GM21717 (cell line): Measurements from ENCODE around the gene MAVS.
"Not testable (repeated sequence)": the region's sequence is repeated elsewhere in the genome, so short reads cannot be mapped to it uniquely, and the experiment has no call there.

Experiments used
- ATAC-seq: cut with Tn5 transposase; IDR thresholded peaks from one replicate; pipeline ENCODE4 v1.9.1; 2021; ENCODE audit warnings: mild to moderate bottlenecking, moderate library complexity; ENCODE audit not compliant: unreplicated experiment

MAVS gene

GRCh38 chr20:3814928-3815495, 31.6 kb upstream of the MAVS start:
- ATAC-seq: no peak

DNA sequence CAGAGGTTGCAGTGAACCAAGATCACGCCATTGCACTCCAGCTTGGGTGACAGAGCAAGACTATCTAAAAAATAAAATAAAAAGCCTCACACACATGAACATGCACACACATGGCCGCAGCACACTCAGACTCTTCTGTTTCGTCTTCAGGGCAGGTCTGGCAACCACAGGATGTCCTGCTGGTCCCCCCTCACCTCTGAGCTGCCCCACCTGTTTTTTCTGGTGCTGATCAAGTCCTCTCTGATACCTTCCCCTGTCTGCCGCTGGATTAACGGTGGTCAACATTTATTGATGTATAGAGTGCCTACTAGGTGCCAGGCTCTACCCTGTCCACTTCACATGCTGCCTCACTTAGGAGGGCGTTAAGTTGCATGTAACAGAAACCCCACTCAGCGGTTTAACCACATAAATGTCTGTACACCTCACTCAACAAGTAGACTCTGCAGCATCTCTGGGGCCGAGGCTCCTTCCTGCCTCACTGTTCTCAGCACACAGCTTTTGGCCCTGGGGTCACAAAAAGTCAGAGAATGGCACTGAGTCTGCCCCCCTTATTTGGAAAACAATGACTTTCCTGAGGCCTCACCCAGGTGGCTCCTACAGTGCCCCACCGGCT, 30.8 kb upstream of the MAVS start:
- no peak for ATAC-seq

GRCh38 chr20:3818155-3819151, 28.2 kb upstream of the MAVS start:
- no peak for ATAC-seq

DNA sequence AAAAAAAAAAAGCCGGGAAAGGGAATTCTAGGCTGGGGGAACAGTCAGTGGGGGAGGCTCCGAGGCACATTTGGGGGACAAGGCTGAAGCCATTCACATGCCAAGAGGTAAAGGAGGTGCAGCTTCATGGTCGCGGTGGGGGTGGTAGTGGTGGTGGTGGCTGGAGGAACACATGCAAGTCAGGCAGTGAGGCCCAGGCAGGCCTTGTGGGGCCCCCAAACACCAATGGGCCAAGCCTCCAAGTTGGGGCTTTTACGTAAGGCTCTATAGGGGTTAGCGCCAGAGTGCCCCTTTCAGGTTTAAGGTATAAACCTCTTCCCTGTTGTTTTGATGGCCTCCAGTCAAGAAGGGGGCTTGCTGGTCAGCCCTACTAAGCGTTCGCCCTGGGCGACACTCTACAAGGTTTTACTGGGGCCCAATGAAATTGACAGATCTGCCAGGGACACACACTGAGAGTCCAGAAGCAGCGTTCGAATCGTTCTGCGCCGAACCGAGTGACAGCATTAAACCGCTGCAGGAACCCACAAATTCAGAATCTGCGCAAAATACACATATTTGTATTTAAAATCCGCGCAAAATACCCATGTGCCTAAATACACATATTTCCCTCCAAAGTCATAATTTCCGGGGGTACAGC, 27.1 kb upstream of the MAVS start:
- ATAC-seq: no peak

DNA sequence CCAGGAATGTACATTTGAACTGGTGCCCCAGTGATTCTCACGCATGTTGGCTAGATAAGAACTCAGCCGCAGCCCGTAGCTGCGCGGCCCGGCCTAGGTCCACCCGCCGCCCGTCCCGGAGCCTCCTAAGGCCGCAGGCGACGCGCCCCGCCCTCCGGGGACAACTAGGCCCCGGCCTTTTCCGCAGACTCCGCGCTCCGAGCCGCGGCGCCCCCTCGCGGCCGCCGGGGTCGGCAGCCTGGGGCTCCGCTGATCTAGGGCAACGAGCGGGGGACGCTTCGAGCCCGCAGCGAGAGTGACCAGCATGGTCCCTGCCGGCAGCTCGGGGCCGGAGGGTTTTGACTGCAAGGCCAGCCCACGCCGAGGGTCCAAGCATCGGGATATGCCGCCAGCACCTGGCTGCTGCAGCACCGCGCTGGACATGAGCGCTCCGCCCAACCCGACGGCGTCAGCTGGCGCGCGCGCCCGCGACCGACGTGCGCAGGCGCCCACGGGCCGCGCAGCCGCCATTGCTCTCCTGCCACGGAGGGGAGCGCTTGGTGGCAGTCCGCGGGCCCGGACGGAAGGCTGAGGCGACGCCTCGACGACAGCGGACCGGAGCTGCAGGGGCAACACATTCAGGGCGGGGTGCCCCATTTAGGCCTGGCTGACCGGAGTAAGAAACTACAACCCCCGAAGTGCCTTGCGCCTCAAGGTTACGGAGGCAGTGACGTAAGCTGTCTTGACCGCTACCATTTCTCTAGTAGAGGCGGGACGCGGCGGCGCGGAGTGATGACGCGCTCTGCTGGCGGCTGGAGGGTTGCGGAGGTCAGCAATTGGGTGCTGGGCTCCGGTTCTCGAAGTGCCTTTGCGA, 26.4 kb upstream of the MAVS start, which contains the start of gene AP5S1:
AP5S1 (plus strand) TSS at position 500 of the 853 bp plus-strand sequence. CDS start 1,571 bp downstream, outside the sequence.
- peak; percentile 67 for ATAC-seq

GRCh38 chr20:3820901-3821727, 25.5 kb upstream of the MAVS start:
- no peak for ATAC-seq

DNA sequence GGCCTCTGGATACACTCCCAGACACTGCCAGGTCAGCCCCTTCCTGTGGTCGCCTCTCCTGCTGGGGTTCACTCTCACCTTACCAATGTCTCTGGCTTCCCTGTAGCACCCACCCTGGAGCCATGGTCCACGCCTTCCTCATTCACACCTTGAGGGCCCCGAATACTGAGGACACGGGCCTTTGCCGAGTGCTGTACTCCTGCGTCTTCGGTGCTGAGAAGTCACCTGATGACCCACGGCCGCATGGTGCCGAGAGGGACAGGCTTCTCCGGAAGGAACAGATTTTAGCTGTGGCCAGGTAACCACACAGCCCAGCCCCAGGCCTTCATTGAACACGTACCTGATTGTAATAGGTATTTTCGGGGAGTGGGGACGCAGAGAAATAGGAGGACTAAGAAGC, 24.6 kb upstream of the MAVS start:
- ATAC-seq: no peak

GRCh38 chr20:3823881-3824280, 22.8 kb upstream of the MAVS start:
- no peak for ATAC-seq

DNA sequence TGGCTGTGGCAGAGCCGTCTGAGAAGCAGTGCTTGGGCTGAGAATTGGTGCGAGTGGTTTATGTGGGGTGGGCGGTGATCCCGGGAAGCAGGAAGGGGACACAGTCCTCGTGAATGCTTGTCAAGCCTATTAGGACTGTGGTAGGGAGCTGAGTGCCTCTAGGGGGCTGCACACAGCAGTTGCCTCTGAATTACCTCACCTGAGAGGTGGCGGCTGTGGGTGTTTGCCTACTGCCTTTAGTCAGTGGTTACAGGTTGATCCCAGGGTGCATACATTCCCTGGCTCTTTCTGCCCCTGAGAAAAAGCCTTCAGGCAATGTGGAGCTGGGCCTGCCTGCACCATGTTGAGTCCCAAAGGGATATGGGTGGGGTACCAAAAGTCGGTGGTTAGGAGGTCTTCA, 21.1 kb upstream of the MAVS start:
- ATAC-seq: no peak

DNA sequence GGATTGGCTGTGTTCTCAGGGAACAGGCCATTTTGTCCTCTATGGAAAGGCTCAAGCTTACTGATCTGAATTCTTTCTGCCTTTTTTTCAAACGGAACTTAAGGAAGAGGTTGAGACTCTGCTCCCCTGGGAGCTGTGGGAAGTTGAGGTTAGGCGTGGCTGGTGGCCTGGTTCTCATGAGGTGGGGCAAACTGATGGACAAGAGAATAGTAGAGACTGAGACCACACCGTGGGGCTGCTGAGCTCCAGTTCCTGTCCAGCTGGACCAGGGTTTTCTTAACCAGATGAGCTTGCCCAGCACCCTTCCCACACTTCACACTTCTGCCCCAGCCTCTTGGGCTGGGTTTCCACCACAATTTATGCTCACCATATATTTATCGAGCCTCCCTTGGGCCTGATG, 20.2 kb upstream of the MAVS start:
- no peak for ATAC-seq

DNA sequence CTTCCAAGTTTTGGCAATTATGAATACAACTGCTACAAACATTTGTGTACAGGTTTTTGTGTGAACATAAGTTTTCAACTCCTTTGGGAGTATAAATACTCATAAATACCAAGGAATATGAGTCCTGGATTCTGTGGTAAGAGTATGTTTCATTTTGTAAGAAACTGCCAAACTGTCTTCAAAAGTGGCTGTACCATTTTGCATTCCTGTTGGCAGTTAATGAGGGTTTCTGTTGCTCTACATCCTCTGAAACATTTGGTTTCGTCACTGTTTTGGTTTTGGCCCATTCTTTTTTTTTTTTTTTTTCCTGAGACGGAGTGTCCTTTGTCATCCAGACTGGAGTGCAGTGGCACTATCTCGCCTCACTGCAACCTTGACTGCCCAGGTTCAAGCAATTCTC, 17.8 kb upstream of the MAVS start:
- ATAC-seq: no peak

DNA sequence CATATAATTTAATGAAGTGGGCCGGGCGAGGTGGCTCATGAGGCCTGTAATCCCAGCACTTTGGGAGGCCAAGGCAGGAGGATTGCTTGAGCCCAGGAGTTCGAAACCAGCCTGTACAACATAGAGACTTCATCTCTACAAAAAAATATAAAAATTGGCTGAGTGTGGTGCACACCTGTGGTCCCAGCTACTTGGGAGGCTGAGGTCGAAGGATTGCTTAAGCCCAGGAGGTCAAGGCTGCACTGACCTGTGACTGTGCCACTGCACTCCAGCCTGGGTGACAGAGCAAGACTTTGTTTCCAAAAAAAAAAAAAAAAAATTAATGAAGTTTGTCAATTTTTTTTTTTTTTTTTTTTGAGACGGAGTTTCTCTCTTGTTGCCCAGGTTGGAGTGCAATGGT, 16.7 kb upstream of the MAVS start:
- ATAC-seq: not testable (repeated sequence)

DNA sequence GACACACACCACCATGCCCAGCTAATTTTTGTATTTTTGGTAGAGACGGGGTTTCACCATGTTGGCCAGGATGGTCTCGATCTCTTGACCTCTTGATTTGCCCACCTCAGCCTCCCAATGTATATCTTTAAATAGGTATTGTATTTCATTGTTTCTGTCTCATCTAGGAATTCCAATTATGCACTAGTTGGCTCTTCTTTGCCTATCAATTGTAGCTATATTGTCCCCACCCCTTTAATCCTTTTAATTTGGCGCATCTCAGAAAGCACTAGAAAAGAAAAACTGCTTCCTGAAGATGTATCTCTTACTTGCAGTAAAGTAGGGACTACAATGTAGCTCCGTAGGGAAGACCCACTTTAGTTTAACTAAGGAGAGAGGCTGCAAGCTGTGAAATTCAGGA, 10.5 kb upstream of the MAVS start:
- no peak for ATAC-seq

DNA sequence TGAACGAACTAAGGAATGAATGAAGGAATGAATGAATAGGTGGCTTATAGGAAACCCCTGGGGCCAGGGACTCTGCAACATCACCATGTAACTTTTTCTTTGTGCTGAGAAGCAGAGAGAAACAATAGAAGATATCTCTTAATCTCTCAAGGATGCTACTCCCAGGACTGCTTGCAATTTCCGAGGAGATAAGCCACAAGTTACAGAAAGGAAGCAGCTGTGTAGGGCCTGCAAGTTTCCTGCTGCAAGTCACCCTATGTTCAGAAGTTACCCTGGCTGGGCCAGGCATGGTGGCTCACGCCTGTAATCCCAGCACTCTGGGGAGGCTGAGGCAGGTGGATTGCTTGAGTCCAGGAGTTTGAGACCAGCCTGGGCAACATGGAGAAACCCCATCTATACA, 7.3 kb upstream of the MAVS start:
- ATAC-seq: no peak

DNA sequence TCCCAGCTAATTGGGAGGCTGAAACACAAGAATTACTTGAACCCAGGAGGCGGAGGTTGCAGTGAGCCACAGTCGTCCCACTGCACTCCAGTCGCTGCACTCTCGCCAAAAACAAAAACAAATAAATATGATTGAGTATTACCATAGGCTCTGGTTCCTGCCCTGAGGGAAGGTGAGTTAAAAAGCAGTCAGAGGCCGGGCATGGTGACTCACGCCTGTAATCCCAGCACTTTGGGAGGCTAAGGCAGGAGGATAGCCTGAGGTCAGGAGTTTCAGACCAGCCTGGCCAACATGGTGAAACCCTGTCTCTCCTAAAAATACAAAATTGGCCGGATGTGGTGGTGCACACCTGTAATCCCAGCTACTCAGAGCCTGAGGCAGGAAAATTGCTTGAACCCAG, 6.4 kb upstream of the MAVS start:
- not testable (repeated sequence) for ATAC-seq

GRCh38 chr20:3842348-3842930, 4.2 kb upstream of the MAVS start:
- ATAC-seq: no peak

GRCh38 chr20:3843490-3843889, 3.1 kb upstream of the MAVS start:
- no peak for ATAC-seq

DNA sequence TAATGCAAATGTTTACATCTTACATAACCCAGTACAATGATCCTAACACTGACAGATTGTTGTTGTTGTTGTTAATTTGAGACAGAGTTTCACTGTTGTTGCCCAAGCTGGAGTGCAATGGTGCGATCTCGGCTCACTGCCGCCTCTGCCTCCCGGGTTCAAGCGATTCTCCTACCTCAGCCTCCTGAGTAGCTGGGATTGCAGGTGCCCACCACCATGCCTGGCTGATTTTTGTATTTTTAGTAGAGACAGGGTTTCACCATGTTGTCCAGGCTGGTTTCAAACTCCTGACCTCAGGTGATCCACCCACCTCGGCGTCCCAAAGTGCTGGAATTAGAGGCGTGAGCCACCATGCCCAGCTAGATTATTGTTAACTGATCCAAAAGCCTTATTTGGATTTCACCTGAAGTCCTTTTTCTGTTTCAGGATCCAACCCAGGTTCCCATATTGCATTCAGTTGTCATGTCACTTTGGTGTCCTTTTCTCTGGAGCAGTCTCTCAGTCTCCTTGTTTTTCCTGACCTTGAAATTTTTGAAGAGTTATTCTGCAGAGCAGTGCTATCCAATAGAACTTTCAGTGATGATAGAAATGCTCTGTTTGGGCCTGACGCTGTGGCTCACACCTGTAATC, 2.5 kb upstream of the MAVS start:
- ATAC-seq: not testable (repeated sequence)

GRCh38 chr20:3846378-3846739, 275 bp upstream of the MAVS start:
- no peak for ATAC-seq
